ENCODE data around the gene BMPER. TPM values are rescaled to one million over a fixed set of nuclear protein-coding genes. Genes with fewer than 3 reads are reported as not detected.

Gene BMPER
- total and polyA plus RNA-seq, 10 of the 15 experiments (the other 5 are each of a cell fraction or from before 2014, with no cell fraction given) = 0.02 to 0.08 TPM; not detected in 8

- no peak for TF ChIP-seq POLR2AphosphoS5 (IDR thresholded peaks at IDR 0.05; ENCODE audit: low read length)
- no peak for TF ChIP-seq SMAD5 (IDR thresholded peaks at IDR 0.05; ENCODE audit: low read depth)
- TF ChIP-seq CREB1 (IDR thresholded peaks at IDR 0.05; ENCODE audit: low read depth) = no peak
- no peak for TF ChIP-seq ZSCAN29 (IDR thresholded peaks at IDR 0.05)
- no peak for TF ChIP-seq ZBTB33 (IDR thresholded peaks at IDR 0.05)
- TF ChIP-seq YBX1 (IDR thresholded peaks at IDR 0.05) = no peak
These were observed 202.8 kb downstream of the BMPER start (continued) for GRCh38 chr7:34108165-34108564.

GRCh38 chr7:34109936-34110780 lies 204.8 kb downstream of the BMPER start:
- intact Hi-C loops (cut with micrococcal nuclease; ENCODE audit: unreplicated experiment) (no loop called here), in situ Hi-C loops (cut with MboI) (no loop called here)
- TF ChIP-seq MXI1 (IDR thresholded peaks at IDR 0.05; ENCODE audit: low read depth, low read length) = no peak
- TF ChIP-seq ZNF274 (IDR thresholded peaks at IDR 0.05; ENCODE audit: insufficient read depth, insufficient read length) = no peak
- no peak for TF ChIP-seq ETV6 (conservative IDR thresholded peaks at IDR 0.05 in 1 of 2, IDR thresholded peaks at IDR 0.05 in 1 of 2; ENCODE audit: borderline replicate concordance in 1 of 2, low read depth in 1 of 2)
- no peak for TF ChIP-seq RB1 (IDR thresholded peaks at IDR 0.05; ENCODE audit: borderline replicate concordance)
- TF ChIP-seq CBX3 (IDR thresholded peaks at IDR 0.05; ENCODE audit: borderline replicate concordance, low read depth) = no peak
- TF ChIP-seq ZNF622 (IDR thresholded peaks at IDR 0.05) = no peak
- no peak for TF ChIP-seq IRF3 (IDR thresholded peaks at IDR 0.05)
- no peak for TF ChIP-seq CEBPB (IDR thresholded peaks at IDR 0.05; ENCODE audit: borderline replicate concordance in 1 of 2, low read depth in 2 of 2, low read length in 2 of 2)
- no peak for TF ChIP-seq RCOR1 (conservative IDR thresholded peaks at IDR 0.05; ENCODE audit: low read depth, low read length)
- no peak for TF ChIP-seq RFX5 (IDR thresholded peaks at IDR 0.05; ENCODE audit: low read depth, low read length)
- TF ChIP-seq ZBTB33 (IDR thresholded peaks at IDR 0.05) = no peak
- Histone ChIP-seq H3K4me1 (ENCODE audit: control insufficient read depth, insufficient read depth, low read length) (no peaks in the 10 kb centered on the region), H3K9ac (ENCODE audit: control insufficient read depth, insufficient read depth, low read length) (no peak overlapping the region), H3K4me2 (ENCODE audit: control insufficient read depth, insufficient read depth) (no peak overlapping the region), H4K20me1 (ENCODE audit: control insufficient read depth, insufficient read depth) (no peaks in the 10 kb centered on the region), H3K4me3 (no peak overlapping the region), H3K27me3 (replicated peaks in 1 of 2; ENCODE audit: control insufficient read depth in 2 of 2, insufficient read depth in 2 of 2, low read length in 1 of 2) (no peaks in the 10 kb centered on the region), H2AFZ (ENCODE audit: control insufficient read depth, low read depth, low read length) (no peak overlapping the region), H3K27ac (ENCODE audit: control insufficient read depth, insufficient read depth) (no peak overlapping the region), H3K9me3 (replicated peaks; ENCODE audit: control insufficient read depth, insufficient read depth, low read length) (no peaks in the 10 kb centered on the region), H3K79me2 (ENCODE audit: control insufficient read depth, insufficient read depth, low read length) (no peaks in the 10 kb centered on the region), H3K36me3 (ENCODE audit: control insufficient read depth in 2 of 2, insufficient read depth in 2 of 2, low read length in 1 of 2) (no peaks in the 10 kb centered on the region)
- FAIRE-seq = no peak
- POLR2A ChIA-PET = no interaction called here
- RAD21 ChIA-PET (ENCODE audit: unreplicated experiment) = no interaction called here
- ATAC-seq = no peak
- BruUV-seq (replicated peaks) = no TSS peak
- DNase-seq (ENCODE audit: low read depth, low spot score) = no peak
- WGBS (ENCODE audit: insufficient coverage, insufficient replicate concordance, low lambda C conversion rate, missing lambda C conversion rate) = 13% methylated on average over 8 of the region's 8 CpGs
- SMC1A ChIA-PET (ENCODE audit: uncharacterized antibody, unreplicated experiment) = no interaction called here
- CTCF ChIA-PET = no interaction called here
